ENCODE measurements around the gene RARS1. TPM values are rescaled to one million over a fixed set of nuclear protein-coding genes. Genes with fewer than 3 reads are reported as not detected.

RARS1 gene
- total RNA-seq (2014; rRNA removed; shearing (Covaris generic)), result 316 and 376 TPM in 2 replicates

DNA sequence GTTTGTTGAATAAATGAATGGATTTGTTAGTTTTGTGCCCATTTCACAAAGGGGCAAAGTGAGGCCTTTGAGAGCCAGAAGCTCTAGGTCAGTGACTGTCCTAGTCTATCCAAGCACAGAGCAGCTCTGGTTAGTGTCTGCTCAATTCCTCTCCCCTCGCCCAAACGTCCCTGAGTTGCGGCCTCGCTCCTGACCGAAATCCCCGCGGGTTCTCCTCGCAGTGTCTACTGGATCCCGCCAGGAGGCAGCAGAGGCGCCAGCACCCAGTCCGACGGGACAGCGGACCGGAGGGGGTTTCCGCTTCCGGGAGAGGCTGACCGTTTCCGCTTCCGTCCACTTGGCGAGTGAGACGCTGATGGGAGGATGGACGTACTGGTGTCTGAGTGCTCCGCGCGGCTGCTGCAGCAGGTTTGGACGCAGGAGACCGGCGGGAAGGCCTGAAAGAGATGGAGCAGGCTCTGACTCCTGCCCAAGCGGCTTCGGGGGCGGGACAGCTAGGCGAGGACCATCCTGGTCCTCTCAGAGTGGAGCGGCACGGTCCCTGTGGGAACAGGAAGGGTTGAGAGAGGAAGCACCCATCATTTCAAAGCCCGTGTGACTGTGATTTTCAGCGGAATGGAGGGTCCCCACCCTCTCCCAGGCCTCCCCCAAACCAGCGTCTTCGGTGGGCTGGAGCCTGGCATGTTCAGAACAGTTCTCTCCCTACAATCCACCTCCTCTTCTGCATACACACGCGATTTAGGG lies at the start of gene RARS1:
Gene RARS1, plus strand, starts transcription at position 336 of the 744 bp plus-strand sequence. Its CDS starts 28 bp downstream, at position 364.
- Histone ChIP-seq H3K9me3 (replicated peaks) (no peaks in the 10 kb centered on the region), H3K4me3 (peak within 1 kb of the TSS; percentile 64), H3K27ac (peak within 1 kb of the TSS; percentile 35), H3K36me3 (peaks cover 41% of the 10 kb centered on the region), H3K27me3 (replicated peaks) (no peaks in the 10 kb centered on the region), H3K4me1 (replicated peaks) (peaks cover 10% of the 10 kb centered on the region)
- peak; percentile 96 to 98 for DNase-seq (ENCODE audit: low read depth in 1 of 2, low spot score in 2 of 2)

DNA sequence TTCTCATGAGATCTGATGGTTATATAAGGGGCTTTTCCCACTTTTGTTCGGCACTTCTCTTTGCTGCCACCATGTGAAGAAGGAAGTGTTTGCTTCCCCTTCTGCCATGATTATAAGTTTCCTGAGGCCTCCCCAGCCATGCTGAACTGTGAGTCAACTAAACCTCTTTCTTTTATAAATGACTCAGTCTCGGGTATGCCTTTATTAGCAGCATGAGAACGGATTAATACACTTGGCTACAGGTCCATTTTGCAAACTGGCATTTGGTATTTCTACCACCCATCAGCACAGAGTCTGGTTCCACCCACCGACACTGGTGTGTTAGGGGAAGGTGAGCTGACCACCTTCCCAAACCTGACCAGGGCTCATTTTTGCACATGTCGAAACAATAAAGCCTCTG lies 47.9 kb upstream of the RARS1 start:
- H3K27me3 ChIP-seq (replicated peaks), result no peaks in the 10 kb centered on the region
- no peaks in the 10 kb centered on the region for H3K9me3 ChIP-seq (replicated peaks)
- H3K4me1 ChIP-seq (replicated peaks), result no peaks in the 10 kb centered on the region; the same call in 1 of the 2 replicates
- no peak overlapping the region for H3K27ac ChIP-seq
- H3K36me3 ChIP-seq, result peaks cover 7% of the 10 kb centered on the region
- no peak overlapping the region for H3K4me3 ChIP-seq
- DNase-seq (ENCODE audit: low read depth in 1 of 2, low spot score in 2 of 2), result peak in 1 of 2 experiments; percentile 11

DNA sequence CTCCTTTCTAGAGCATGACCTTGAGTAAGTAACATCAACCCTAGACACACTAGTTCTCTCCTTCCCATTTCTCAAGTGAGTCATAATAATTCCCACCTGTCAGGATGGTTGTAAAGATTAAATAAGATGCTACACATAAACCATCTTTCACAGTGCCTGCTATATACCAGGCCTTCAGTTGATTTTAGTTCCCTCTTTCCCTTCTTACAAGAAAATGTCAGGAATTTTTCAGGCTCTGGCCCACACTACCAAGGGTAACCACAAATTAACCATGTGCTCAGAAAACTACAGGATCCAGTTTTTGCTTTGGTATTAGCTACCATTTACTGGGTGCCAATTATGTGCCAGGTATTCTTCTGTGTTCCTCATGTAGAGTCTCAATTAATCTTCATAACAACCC lies 42.7 kb upstream of the RARS1 start:
- no peak overlapping the region for H3K4me3 ChIP-seq
- no peak for DNase-seq (ENCODE audit: low read depth in 1 of 2, low spot score in 2 of 2)
- no peak overlapping the region for H3K27ac ChIP-seq
- peaks cover 10% of the 10 kb centered on the region for H3K36me3 ChIP-seq
- H3K27me3 ChIP-seq (replicated peaks), result no peaks in the 10 kb centered on the region
- H3K9me3 ChIP-seq (replicated peaks), result no peaks in the 10 kb centered on the region
- H3K4me1 ChIP-seq (replicated peaks), result no peaks in the 10 kb centered on the region

DNA sequence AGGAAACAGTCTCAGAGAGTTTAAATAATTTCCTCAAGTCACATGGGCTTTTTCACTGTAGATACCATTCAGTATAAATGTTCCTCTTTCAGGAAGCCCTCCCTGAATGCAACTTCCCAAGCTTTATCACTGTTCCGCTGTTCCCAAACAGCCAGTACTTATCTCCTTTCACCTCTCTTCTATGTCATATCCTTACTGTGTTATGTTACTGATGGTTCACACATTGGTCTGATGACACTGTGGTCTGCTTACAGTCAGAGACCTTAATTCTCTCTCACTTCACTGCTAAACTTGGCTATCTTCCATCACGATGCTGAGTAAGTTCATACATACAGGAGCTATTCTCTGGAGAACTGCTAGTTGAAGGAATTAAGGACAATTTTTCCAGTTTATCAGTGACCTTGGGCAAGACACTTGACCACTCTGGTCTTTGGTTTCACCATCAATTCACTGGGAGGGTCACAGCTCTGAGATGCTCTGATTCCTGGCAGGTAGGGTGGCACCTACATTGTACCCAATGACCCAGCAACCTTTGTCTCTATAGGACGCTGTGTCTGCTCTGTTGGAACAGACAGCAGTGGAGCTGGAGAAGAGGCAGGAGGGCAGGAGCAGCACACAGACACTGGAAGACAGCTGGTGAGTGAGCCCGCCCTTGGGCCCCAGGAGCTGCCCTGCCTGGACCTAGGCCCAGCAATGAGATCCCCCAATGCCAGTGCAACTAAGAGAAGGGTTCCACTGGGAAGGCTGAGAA lies 42.1 kb upstream of the RARS1 start:
- no peaks in the 10 kb centered on the region for H3K4me1 ChIP-seq (replicated peaks)
- no peak overlapping the region for H3K27ac ChIP-seq
- DNase-seq (ENCODE audit: low read depth in 1 of 2, low spot score in 2 of 2), result no peak
- no peak overlapping the region for H3K4me3 ChIP-seq
- H3K27me3 ChIP-seq (replicated peaks), result no peaks in the 10 kb centered on the region
- peaks cover 8% of the 10 kb centered on the region for H3K36me3 ChIP-seq
- no peaks in the 10 kb centered on the region for H3K9me3 ChIP-seq (replicated peaks)

DNA sequence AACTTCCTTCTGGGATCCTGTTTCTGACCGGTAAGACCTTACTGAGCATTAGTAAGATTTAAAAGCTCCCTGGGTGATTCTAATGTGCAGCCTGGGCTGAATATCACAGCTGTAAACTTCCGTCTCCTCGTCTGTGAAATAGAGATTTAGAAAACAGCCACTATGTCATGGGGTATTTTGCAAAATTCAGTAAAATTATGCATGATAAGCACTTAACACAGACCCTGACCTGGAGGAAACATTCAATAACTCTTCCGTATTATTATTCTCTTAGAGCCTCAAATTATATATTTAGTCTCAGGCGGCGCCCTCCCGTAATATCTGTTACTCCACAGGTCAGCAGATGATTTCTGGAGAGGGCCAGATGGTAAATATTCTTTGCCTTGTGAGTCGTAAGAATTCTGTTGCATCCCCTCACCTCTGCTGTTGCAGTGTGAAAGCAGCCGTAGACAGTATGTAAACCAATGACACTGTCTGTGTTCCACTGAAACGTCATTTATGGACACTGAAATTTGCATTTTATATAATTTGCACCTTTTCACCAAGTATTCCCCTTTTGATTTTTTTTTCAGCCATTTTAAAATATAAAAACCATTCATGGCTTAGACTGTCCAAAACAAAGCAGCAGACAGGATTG lies 39.2 kb upstream of the RARS1 start:
- Histone ChIP-seq H3K4me1 (replicated peaks) (no peaks in the 10 kb centered on the region), H3K27me3 (replicated peaks) (no peaks in the 10 kb centered on the region), H3K27ac (no peak overlapping the region), H3K36me3 (peaks cover 8% of the 10 kb centered on the region), H3K4me3 (no peak overlapping the region), H3K9me3 (replicated peaks) (no peaks in the 10 kb centered on the region)
- no peak for DNase-seq (ENCODE audit: low read depth in 1 of 2, low spot score in 2 of 2)

DNA sequence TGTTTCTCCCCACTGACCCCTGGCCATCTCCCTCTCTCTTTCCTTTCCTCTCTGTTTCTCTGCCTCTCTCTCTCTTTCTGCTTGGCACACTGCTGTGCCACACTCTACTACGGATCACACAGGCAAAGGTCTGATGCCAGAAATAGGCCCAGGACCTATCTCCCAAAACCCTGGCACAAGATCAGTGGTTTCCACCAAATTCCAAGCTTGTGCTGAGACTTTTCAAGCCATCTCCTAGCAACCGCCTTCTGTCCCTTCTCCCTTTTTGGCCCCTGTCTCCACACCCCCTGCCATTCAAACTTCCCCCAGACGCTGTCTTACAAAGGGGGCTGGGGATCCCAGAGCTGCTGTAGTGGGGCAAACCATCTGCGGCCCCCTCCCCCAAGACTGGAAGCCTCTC lies 38.5 kb upstream of the RARS1 start:
- Histone ChIP-seq H3K9me3 (replicated peaks) (no peaks in the 10 kb centered on the region), H3K27ac (no peak overlapping the region), H3K36me3 (peaks cover 8% of the 10 kb centered on the region), H3K4me1 (replicated peaks) (no peaks in the 10 kb centered on the region), H3K27me3 (replicated peaks) (no peaks in the 10 kb centered on the region), H3K4me3 (no peak overlapping the region)
- no peak for DNase-seq (ENCODE audit: low read depth in 1 of 2, low spot score in 2 of 2)

DNA sequence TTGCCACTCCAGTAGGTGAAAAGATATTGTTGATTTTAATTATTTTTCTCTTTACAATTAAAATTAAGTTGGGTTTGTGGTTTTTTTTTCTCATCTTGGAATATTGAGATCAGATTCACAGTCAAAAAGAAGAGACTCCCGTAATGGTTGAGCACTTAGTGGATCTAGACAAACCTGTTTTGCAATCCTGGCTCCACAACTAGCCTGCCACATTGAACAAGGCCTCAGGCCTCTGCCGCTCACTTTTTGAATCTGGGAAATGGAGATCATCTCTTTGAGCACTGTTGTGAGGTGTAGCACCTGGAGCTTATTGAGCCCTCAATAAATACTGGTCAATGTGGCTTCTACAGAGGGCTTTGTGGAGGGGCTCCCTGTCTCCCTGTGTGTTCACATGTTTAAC lies 37.1 kb upstream of the RARS1 start:
- Histone ChIP-seq H3K9me3 (replicated peaks) (no peaks in the 10 kb centered on the region), H3K36me3 (peaks cover 3% of the 10 kb centered on the region), H3K27me3 (replicated peaks) (no peaks in the 10 kb centered on the region), H3K4me1 (replicated peaks) (no peaks in the 10 kb centered on the region), H3K27ac (no peak overlapping the region), H3K4me3 (no peak overlapping the region)
- DNase-seq (ENCODE audit: low read depth in 1 of 2, low spot score in 2 of 2), result no peak

DNA sequence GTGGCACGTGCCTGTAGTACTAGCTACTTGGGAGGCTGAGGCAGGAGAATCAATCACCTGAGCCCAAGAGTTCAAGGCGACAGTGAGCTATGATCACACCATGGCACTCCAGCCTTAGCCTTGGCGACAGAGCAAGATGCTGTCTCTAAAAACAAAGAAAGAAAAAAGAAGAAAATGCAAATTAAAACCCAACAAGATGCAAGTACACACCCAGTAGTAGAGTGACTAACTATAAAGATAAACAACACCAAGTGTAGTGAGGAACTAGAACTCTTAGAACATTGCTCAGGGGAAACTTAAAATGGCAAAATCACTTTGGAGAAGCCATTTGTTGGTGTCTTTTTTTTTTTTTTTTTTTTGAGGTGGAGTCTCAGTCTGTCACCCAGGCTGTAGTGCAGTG lies 34.7 kb upstream of the RARS1 start:
- Histone ChIP-seq H3K4me3 (no peak overlapping the region), H3K9me3 (replicated peaks) (no peaks in the 10 kb centered on the region), H3K27ac (no peak overlapping the region), H3K4me1 (replicated peaks) (no peaks in the 10 kb centered on the region), H3K27me3 (replicated peaks) (no peaks in the 10 kb centered on the region), H3K36me3 (peaks cover 16% of the 10 kb centered on the region; the same call in 1 of the 2 replicates)
- no peak for DNase-seq (ENCODE audit: low read depth in 1 of 2, low spot score in 2 of 2)

DNA sequence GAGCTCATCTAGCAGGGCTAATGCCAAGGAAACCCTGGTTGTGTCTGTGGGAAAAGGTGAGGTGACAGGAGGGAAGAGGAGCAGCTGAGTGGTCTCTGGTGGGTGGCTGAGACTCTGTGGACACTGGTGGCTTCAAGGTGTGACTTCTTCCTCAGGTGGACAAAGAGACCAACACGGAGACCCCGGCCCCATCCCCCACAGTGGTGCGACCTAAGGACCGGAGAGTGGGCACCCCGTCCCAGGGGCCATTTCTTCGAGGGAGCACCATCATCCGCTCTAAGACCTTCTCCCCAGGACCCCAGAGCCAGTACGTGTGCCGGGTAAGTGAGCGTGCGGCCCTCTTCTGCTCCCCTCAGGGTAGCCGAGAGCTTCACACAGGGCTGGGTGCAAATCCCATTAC lies 31.1 kb upstream of the RARS1 start:
- Histone ChIP-seq H3K4me1 (replicated peaks) (no peaks in the 10 kb centered on the region), H3K4me3 (no peak overlapping the region), H3K9me3 (replicated peaks) (no peaks in the 10 kb centered on the region), H3K27ac (no peak overlapping the region), H3K27me3 (replicated peaks) (no peaks in the 10 kb centered on the region), H3K36me3 (peaks cover 30% of the 10 kb centered on the region)
- DNase-seq (ENCODE audit: low read depth in 1 of 2, low spot score in 2 of 2), result no peak

DNA sequence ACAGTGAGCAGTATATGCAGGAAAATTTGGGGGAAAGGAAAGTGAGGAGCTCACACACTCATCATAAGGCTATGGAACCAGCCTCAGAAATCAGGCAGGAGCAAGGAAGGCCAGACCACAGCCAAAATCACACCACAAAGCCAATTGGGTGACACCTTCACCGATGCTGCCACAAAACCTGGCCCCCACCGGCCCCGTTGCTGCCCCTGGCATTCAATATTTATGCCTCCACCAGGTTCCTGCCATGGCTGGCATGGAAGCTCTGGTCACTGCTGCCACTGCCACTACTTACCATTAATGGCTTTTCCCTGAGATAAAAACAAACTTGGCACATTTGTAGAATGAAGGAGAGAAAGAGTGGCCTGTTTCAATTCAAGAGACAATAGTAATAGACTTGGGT lies 28.7 kb upstream of the RARS1 start:
- DNase-seq (ENCODE audit: low read depth in 1 of 2, low spot score in 2 of 2), result no peak
- no peak overlapping the region for H3K27ac ChIP-seq

DNA sequence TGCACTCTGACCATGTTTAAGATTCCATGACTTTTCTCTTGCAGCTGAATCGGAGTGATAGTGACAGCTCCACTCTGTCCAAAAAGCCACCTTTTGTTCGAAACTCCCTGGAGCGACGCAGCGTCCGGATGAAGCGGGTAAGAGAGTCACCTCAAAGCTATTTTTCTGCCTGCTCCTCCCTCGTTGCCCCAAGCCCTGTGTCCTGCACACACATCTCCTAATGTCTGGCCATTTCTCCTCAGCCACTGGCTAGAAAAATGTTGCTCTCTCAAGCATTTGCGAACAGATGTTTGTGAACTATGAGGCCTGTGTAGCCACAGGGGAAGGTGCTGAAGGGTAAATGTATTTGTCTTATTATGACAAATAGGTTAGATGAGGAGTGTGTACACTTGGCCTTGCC lies 25.7 kb upstream of the RARS1 start:
- H3K27me3 ChIP-seq (replicated peaks), result no peaks in the 10 kb centered on the region
- H3K27ac ChIP-seq, result no peak overlapping the region
- no peaks in the 10 kb centered on the region for H3K9me3 ChIP-seq (replicated peaks)
- no peaks in the 10 kb centered on the region for H3K4me1 ChIP-seq (replicated peaks)
- no peak for DNase-seq (ENCODE audit: low read depth in 1 of 2, low spot score in 2 of 2)
- no peak overlapping the region for H3K4me3 ChIP-seq
- H3K36me3 ChIP-seq, result peaks cover 14% of the 10 kb centered on the region

More for the DNA sequence above, 28.7 kb upstream of the RARS1 start:
- no peaks in the 10 kb centered on the region for H3K9me3 ChIP-seq (replicated peaks)
- H3K4me3 ChIP-seq, result no peak overlapping the region
- H3K27me3 ChIP-seq (replicated peaks), result no peaks in the 10 kb centered on the region
- peaks cover 30% of the 10 kb centered on the region for H3K36me3 ChIP-seq
- H3K4me1 ChIP-seq (replicated peaks), result no peaks in the 10 kb centered on the region

DNA sequence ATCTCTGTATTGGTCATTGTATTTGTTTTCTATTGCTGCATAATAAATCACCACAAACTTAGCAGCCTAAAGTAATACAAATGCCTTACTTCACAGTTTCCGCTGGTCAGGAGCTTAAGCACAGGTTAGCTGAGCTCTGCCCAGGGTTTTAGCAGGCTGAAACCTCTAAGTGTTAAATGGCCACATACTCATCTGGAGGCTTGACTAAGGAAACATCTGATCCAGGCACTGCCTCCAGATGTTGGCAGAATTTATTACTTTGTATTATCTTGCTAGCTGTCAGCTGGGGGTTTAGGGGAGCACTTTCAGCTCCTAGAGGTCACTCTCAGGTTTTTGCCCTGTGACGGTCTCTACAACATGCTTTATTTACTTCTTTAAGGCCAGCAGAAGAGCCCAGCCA lies 23.2 kb upstream of the RARS1 start:
- no peaks in the 10 kb centered on the region for H3K9me3 ChIP-seq (replicated peaks)
- DNase-seq (ENCODE audit: low read depth in 1 of 2, low spot score in 2 of 2), result no peak
- H3K4me3 ChIP-seq, result no peak overlapping the region
- no peaks in the 10 kb centered on the region for H3K4me1 ChIP-seq (replicated peaks)
- H3K36me3 ChIP-seq, result peaks cover 5% of the 10 kb centered on the region
- H3K27me3 ChIP-seq (replicated peaks), result no peaks in the 10 kb centered on the region
- H3K27ac ChIP-seq, result no peak overlapping the region

DNA sequence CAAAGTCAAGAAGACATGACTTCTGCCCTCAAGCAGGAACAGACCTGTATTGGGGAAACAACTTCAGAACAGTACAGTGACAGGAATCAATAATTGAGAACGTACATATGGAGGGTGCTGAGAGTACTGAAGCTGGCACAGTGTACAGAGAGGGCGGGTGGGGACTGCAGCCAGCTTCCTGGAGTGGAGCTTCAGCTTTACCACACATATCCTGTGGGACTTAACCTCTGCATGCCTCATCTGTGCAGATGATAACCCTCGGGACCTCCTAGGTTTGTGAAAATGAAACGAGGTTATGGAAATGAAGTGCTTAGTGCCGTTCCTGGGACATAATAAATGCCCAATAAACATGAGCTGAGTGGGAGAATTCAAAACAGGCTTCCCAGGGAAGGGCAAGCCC lies 22.1 kb upstream of the RARS1 start:
- DNase-seq (ENCODE audit: low read depth in 1 of 2, low spot score in 2 of 2), result no peak
- no peak overlapping the region for H3K27ac ChIP-seq

DNA sequence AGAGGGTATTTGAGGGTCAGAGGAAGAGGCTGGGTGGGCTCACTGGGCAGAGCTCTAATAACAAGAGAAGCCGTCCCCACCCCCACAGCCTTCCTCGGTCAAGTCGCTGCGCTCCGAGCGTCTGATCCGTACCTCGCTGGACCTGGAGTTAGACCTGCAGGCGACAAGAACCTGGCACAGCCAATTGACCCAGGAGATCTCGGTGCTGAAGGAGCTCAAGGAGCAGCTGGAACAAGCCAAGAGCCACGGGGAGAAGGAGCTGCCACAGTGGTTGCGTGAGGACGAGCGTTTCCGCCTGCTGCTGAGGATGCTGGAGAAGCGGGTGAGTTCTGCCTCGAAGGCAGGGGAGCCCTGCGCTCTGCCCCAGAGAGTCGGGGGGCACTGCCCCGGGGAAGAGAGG lies 21.6 kb upstream of the RARS1 start:
- Histone ChIP-seq H3K36me3 (no peaks in the 10 kb centered on the region; the same call in 1 of the 2 replicates), H3K9me3 (replicated peaks) (no peaks in the 10 kb centered on the region), H3K4me3 (no peak overlapping the region), H3K4me1 (replicated peaks) (peaks cover 13% of the 10 kb centered on the region), H3K27me3 (replicated peaks) (no peaks in the 10 kb centered on the region), H3K27ac (no peak overlapping the region)
- no peak for DNase-seq (ENCODE audit: low read depth in 1 of 2, low spot score in 2 of 2)

More for the DNA sequence above, 22.1 kb upstream of the RARS1 start:
- H3K9me3 ChIP-seq (replicated peaks), result no peaks in the 10 kb centered on the region
- no peaks in the 10 kb centered on the region; the same call in 1 of the 2 replicates for H3K36me3 ChIP-seq
- no peaks in the 10 kb centered on the region for H3K27me3 ChIP-seq (replicated peaks)
- H3K4me1 ChIP-seq (replicated peaks), result peaks cover 9% of the 10 kb centered on the region
- no peak overlapping the region for H3K4me3 ChIP-seq
